NCI-H446 (cell line): Measurements from ENCODE around the gene IFT81.
"Not testable (repeated sequence)": the region's sequence is repeated elsewhere in the genome, so short reads cannot be mapped to it uniquely, and the experiment has no call there.

ENCODE experiments used
- DNase-seq, 2 experiments: peaks; one replicate each; lab custom pipeline; 2025; lab: John Stamatoyannopoulos, UW

The IFT81 gene

DNA sequence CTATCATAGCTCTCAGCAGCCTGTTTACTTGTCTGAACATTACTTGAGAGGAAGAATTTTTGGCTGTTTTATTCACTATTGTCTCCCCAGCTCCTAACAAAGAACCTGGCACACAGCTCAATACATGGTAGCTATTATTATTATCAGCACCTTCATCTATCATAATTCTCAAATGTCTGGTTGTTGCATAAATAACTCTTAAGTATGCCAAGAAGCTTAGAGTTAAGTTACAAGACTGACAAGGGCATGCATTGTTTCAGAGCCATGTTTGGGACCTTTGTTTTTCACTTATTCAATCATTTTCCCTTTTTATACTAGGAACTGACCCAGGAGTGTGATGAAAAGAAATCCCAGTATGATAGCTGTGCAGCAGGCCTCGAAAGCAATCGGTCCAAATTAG is 79.4 kb downstream of the IFT81 start:
- DNase-seq = no peak

GRCh38 chr12:110205931-110206330 is 81.8 kb downstream of the IFT81 start:
- no peak for DNase-seq

DNA sequence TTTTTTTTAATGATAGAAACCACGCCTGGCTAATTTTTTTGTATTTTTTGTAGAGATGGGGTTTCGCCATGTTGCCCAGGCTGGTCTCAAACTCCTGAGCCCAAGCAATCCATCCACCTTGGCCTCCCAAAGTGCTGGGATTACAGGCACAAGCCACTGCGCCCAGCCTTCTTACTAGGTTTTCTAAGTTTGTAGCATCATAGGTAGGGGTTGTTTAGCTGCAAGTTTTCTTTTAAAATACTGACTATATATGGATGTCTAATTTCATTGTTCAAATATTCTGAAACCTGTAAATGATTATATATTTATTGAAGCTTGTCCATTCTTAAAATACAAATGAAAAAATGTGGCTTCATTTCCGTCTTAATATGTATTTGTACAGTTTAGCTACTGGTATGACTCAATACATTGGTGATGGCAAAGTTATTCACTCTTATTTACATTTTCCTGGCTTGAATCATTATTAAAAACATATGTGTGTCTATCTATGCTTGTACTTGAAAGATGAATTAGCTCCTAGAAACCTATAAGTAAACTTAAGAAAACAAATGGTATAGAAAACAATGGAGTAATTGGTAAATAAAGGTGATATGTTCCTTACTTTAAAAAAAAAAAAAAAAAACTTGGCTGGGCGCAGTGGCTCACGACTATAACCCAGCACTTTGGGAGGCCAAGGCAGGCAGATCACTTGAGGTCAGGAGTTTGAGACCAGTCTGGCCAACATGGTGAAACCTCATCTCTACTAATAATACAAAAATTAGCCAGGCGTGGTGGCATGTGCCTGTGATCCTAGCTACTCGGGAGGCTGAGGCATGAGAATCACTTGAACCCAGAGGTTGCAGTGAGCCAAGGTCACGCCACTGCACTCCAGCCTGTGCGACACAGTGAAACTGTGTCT is 87.7 kb downstream of the IFT81 start:
- not testable (repeated sequence) for DNase-seq

DNA sequence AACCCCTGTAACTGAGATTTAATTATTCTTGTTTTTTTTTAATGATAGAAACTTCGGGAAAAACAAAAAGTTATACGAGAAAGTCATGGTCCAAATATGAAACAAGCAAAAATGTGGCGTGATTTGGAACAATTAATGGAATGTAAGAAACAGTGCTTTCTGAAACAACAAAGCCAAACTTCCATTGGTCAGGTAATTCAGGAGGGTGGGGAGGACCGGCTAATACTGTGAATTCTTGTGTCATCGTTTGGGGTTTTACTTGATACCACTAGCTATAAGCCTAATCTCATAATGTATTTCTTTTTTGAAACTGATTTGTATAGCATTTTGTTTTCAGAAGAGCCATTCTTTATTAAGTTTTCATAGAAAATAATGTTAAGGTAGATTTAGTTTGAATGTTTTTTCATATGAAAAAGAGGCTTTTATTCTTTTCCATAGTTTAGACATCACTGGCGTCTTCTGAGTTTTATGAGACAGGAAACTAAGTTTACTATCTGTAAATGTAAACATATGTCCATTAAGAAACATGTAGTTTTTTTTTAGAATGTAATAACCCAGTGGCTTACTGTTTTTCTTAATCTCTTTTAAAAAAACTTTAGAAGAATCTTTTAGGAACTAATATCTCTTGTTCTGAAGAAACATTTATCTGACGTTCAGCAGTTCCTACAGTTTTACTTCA is 94.0 kb downstream of the IFT81 start:
- no peak for DNase-seq

- no peak for DNase-seq
These were observed 97.9 kb downstream of the IFT81 start for GRCh38 chr12:110222027-110222426.

DNA sequence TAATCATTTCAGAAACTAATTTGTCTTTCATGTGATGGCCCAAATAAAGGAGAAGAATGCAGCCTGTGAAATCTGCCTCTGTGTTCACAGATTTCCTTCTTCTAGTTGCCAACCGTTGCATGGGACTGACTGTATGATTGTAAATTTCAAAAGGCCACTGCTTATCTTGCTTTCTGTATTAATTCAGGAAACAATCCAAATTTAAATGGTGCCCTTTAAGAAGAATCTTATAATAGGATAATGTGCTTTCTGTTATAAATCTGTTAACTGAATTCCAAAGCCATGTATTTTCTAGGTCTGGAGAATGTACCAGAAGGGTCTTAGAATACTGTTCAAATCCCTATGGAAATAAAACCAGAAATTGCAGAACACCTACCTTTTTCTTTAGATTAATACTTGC is 98.3 kb downstream of the IFT81 start:
- DNase-seq = no peak

- peak in 1 of 2 experiments; percentile 41 for DNase-seq
These were observed 99.7 kb downstream of the IFT81 start for GRCh38 chr12:110223777-110224378.

- DNase-seq = peak; percentile 52 to 75
These were observed 100.5 kb downstream of the IFT81 start for GRCh38 chr12:110224379-110225304.

- DNase-seq = no peak
These were observed 103.0 kb downstream of the IFT81 start for GRCh38 chr12:110227138-110227537.

DNA sequence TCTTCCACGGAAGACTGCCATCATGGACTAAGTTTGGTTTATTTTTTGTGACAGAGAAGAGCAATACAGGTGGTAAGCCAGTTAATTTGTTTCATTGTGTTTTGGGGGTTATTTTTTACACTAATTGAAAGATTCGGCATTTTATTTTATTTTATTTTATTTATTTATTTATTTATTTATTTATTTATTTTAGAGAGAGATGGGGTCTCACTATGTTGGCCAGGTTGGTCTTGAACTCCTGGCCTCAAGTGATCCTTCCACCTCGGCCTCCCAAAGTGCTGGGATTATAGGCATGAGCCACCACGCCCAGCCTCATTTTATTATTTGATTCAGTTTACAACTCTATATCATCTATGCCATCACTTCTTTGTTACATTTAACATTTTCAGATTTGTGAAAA is 104.2 kb downstream of the IFT81 start:
- not testable (repeated sequence) for DNase-seq

- DNase-seq = no peak
These were observed 104.6 kb downstream of the IFT81 start for GRCh38 chr12:110228756-110229155.

- DNase-seq = no peak
These were observed 105.3 kb downstream of the IFT81 start for GRCh38 chr12:110229409-110229808.

DNA sequence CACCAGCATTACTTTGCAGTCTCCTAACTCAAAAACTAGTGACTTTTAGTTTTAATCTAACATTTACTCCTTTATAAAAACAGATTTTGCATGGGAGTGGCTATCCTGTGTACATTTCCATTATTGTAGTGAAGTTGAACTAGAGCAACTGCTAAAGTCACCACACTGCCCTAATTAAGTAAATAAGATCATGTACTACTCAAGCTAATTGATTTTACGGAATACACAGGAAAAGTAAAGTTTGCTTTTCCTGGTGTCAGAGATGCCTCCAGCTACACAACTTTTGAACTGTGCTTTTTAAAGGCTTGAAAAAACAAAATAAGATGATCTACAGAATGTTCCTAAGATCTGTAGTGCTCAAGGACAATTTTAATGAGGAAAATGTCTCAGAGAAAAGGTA is 106.5 kb downstream of the IFT81 start:
- DNase-seq = no peak

- no peak for DNase-seq
These were observed 109.2 kb downstream of the IFT81 start for GRCh38 chr12:110233212-110233903.

DNA sequence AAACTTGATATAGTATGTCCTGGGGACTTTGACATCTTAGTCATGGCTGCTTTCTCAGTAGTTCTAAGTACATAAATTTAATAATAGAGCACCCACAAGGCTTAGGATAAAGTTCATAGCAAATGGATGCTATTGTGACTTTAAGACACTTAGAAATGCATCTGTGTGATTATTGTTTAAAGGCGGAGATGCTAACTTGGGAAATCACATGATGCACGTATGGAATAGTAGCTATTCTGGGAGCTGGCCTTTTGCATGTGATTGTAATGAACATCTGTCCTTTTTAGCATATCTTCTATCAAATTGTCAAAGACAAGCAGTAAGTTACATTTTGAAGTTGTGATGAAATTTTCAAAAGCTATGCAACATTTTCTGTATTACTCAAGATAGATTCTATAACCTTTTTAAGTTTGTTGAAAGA is 110.2 kb downstream of the IFT81 start:
- DNase-seq = no peak

GRCh38 chr12:110234755-110235154 is 110.6 kb downstream of the IFT81 start:
- DNase-seq = no peak

- DNase-seq = no peak
These were observed 111.2 kb downstream of the IFT81 start for GRCh38 chr12:110235383-110235782.

GRCh38 chr12:110243227-110243626 is 119.1 kb downstream of the IFT81 start:
- DNase-seq = no peak

- DNase-seq = no peak
These were observed 120.2 kb downstream of the IFT81 start for GRCh38 chr12:110244372-110244771.

DNA sequence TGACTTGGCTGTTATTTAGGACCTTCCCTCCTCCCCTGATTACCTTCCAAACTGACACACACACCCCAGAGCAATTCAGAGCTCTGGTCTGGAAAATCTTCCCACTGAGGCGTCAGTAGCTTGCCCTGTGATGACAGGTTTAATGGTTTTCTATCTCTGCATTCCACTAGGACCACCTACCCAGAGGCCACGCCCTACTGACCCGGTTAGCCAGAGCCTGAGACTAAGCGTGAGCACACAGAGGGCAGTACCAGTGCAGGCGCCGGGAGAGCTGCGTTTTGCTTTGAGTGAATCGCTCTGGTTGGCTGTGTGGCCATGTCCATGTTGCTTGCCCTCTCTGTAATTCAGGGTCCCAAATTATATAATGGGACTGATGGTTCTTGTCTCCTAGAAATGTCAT is 120.7 kb downstream of the IFT81 start:
- no peak for DNase-seq

DNA sequence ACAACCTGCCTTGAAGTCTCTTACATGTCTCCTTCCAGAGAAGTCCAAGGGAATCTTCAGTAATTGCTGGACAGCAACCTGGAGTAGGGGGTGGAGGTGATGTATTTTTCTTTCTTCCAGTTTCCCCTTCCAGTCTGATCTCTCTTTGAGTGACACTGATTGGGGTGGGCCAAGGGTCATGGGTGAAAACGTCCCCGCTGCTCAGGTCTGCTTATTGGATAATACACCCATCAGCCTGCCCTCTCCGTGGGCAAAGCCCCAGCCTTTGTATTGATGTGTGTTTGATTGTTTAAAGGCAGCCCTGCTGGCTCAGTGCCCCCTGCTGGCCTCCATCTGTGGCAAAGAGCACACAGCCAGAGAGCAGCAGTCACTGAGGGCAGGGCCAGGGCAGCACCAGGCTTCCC is 121.2 kb downstream of the IFT81 start:
- DNase-seq = no peak
